Measurements from ENCODE around the gene PLXDC2.

DNA sequence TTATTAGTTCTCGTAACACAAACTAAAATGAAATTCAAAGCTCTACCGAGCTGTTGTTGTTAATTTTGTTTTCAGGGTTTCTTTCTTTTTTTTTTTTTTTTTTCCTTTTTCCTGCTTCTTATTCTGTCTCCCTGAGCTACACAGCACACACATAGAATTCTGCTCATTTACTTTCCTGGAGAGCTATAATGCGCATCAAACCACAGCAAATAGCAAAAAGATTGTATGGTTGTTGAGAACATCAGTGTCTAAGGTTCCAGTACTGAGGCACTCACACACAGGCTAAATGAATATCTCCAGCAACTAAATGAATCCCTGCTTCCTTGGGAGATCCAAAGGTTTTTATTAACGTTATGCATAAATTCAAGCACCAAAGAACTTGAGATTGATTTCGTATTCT lies 418.3 kb downstream of the PLXDC2 start:
- no peak for TF ChIP-seq POLR2A (IDR thresholded peaks at IDR 0.05; ENCODE audit: low read length)
- TF ChIP-seq GATA1 (IDR thresholded peaks at IDR 0.05; ENCODE audit: low read depth, low read length): no peak

Data from erythroblast (primary cell).